HG03521 (cell line): ENCODE measurements around the gene VANGL2.

Source experiments
- ATAC-seq: cut with Tn5 transposase; IDR thresholded peaks from one replicate; pipeline ENCODE4 v1.9.1; 2021; ENCODE audit warnings: mild to moderate bottlenecking, moderate library complexity; ENCODE audit not compliant: unreplicated experiment

The VANGL2 gene

GRCh38 chr1:160425847-160426246, 25.5 kb downstream of the VANGL2 start:
- no peak for ATAC-seq

- no peak for ATAC-seq
Measured at GRCh38 chr1:160427625-160428024, 27.3 kb downstream of the VANGL2 start.

GRCh38 chr1:160428053-160428452, 27.7 kb downstream of the VANGL2 start:
- ATAC-seq = no peak

- no peak for ATAC-seq
Measured at GRCh38 chr1:160428655-160429054, 28.3 kb downstream of the VANGL2 start.

- ATAC-seq = no peak
Measured at GRCh38 chr1:160429125-160429561, 28.8 kb downstream of the VANGL2 start.

- no peak for ATAC-seq
Measured at GRCh38 chr1:160429702-160430535, 29.6 kb downstream of the VANGL2 start.

GRCh38 chr1:160431006-160431405, 30.6 kb downstream of the VANGL2 start:
- no peak for ATAC-seq

GRCh38 chr1:160431571-160431970, 31.2 kb downstream of the VANGL2 start:
- ATAC-seq = no peak

GRCh38 chr1:160432371-160432786, 32.0 kb downstream of the VANGL2 start:
- peak; percentile 57 for ATAC-seq

- no peak for ATAC-seq
Measured at GRCh38 chr1:160436966-160437365, 36.6 kb downstream of the VANGL2 start.

GRCh38 chr1:160437432-160438316, 37.3 kb downstream of the VANGL2 start:
- no peak for ATAC-seq

GRCh38 chr1:160438317-160438918, 38.1 kb downstream of the VANGL2 start:
- no peak for ATAC-seq

GRCh38 chr1:160438935-160439334, 38.6 kb downstream of the VANGL2 start:
- ATAC-seq = no peak

- ATAC-seq = no peak
Measured at GRCh38 chr1:160439718-160440117, 39.4 kb downstream of the VANGL2 start.

- no peak for ATAC-seq
Measured at GRCh38 chr1:160446945-160447600, 46.7 kb downstream of the VANGL2 start.

GRCh38 chr1:160449494-160449893, 49.1 kb downstream of the VANGL2 start:
- ATAC-seq = no peak

GRCh38 chr1:160451119-160451858, 50.9 kb downstream of the VANGL2 start:
- ATAC-seq = peak; percentile 52

GRCh38 chr1:160451859-160452232, 51.5 kb downstream of the VANGL2 start:
- ATAC-seq = peak; percentile 29

GRCh38 chr1:160453443-160453842, 53.1 kb downstream of the VANGL2 start:
- no peak for ATAC-seq
